H1 (cell line): ENCODE data around the gene NUBPL. TPM values are rescaled to one million over a fixed set of nuclear protein-coding genes. Genes with fewer than 3 reads are reported as not detected.

Experiments used
- CTCF ChIA-PET: fragments of 300-600 bp; sonication (Branson Sonifier 250); formaldehyde crosslinking; loops from one replicate; lab custom pipeline; 2021; ENCODE audit not compliant: partially characterized antibody; lab: Charles Lee
- POLR2A ChIA-PET: fragments of 300-600 bp; sonication (Branson Sonifier 250); formaldehyde crosslinking; loops from one replicate; lab custom pipeline; 2021; ENCODE audit warnings: inconsistent platforms; ENCODE audit not compliant: partially characterized antibody; lab: Charles Lee
- DNase-seq, 2 experiments: peaks; one replicate each; pipeline versions ENCODE4 v3.0.0 to v3.0.0-alpha.2; 2010 to 2022; ENCODE audit warnings: low spot score in 2 of 2, low read depth in 1 of 2, mixed read lengths in 1 of 2
- FAIRE-seq: peaks from 2 replicates; lab custom pipeline; 2011; peaks lifted over from hg19 to GRCh38; lab: Jason Lieb, UNC
- H2AFZ ChIP-seq: 2 replicates; pipeline ENCODE4 v1.8.1; 2012; ENCODE audit warnings: low read length, inconsistent platforms
- H2AK5ac ChIP-seq: 2 replicates; pipeline ENCODE4 v1.6.1; 2013; ENCODE audit warnings: low read depth, low read length
- H2BK120ac ChIP-seq: replicated peaks from 2 replicates; pipeline ENCODE3; 2013; ENCODE audit warnings: low read depth, low read length, inconsistent platforms
- H2BK12ac ChIP-seq: 2 replicates; pipeline ENCODE4 v1.6.1; 2013; ENCODE audit warnings: low read depth, low read length
- H2BK15ac ChIP-seq: 2 replicates; pipeline ENCODE4 v1.6.1; 2013; ENCODE audit warnings: low read length
- H2BK20ac ChIP-seq: 2 replicates; pipeline ENCODE4 v1.6.1; 2013; ENCODE audit warnings: low read length
- H2BK5ac ChIP-seq: 2 replicates; pipeline ENCODE4 v1.6.1; 2013; ENCODE audit warnings: low read depth, low read length
- H3K14ac ChIP-seq: 2 replicates; pipeline ENCODE4 v1.6.1; 2013; ENCODE audit warnings: inconsistent platforms; ENCODE audit not compliant: insufficient read length
- H3K18ac ChIP-seq: 2 replicates; pipeline ENCODE4 v1.6.1; 2013; ENCODE audit warnings: low read length; ENCODE audit errors: extremely low read depth
- H3K23ac ChIP-seq: 2 replicates; pipeline ENCODE4 v1.6.1; 2013; ENCODE audit warnings: inconsistent platforms; ENCODE audit not compliant: insufficient read length
- H3K23me2 ChIP-seq: 2 replicates; pipeline ENCODE4 v1.6.1; 2013; ENCODE audit warnings: low read depth, low read length
- H3K27ac ChIP-seq: 2 replicates; pipeline ENCODE4 v1.6.1; 2011; ENCODE audit warnings: low read depth, low read length, inconsistent platforms
- H3K27me3 ChIP-seq, 4 experiments: replicated peaks in 1 of 4; 1 replicate in 1 of 4; 2 replicates in 3 of 4; pipeline versions ENCODE4 v1.6.1 to v1.8.1; 2011 to 2013; ENCODE audit warnings: low read length in 3 of 4, mild to moderate bottlenecking in 3 of 4, inconsistent platforms in 2 of 4, mixed read lengths in 2 of 4, moderate library complexity in 1 of 4; ENCODE audit not compliant: control insufficient read depth in 3 of 4, insufficient read depth in 3 of 4; ENCODE audit errors: extremely low read depth in 1 of 4
- H3K36me3 ChIP-seq, 4 experiments: 2 replicates each; pipeline versions ENCODE4 v1.6.1 to v1.8.1; 2011 to 2013; ENCODE audit warnings: mild to moderate bottlenecking in 4 of 4, low read length in 3 of 4, moderate library complexity in 2 of 4, control low read depth in 1 of 4, inconsistent platforms in 1 of 4; ENCODE audit not compliant: insufficient read depth in 4 of 4, control insufficient read depth in 2 of 4
- H3K4ac ChIP-seq: replicated peaks from 2 replicates; pipeline ENCODE3; 2013; ENCODE audit warnings: low read length, low read depth, mixed read lengths, inconsistent platforms; ENCODE audit not compliant: insufficient read length
- H3K4me1 ChIP-seq, 4 experiments: replicated peaks in 1 of 4; 1 replicate in 1 of 4; 2 replicates in 3 of 4; pipeline versions ENCODE4 v1.6.1 to v1.8.1; 2011 to 2013; ENCODE audit warnings: low read length in 3 of 4, inconsistent platforms in 2 of 4, mixed read lengths in 1 of 4; ENCODE audit not compliant: insufficient read depth in 4 of 4, control insufficient read depth in 3 of 4
- H3K4me2 ChIP-seq, 2 experiments: 2 replicates each; pipeline versions ENCODE4 v1.6.1 to v1.8.1; 2011 to 2013; ENCODE audit warnings: low read depth in 2 of 2, low read length in 2 of 2, control low read depth in 1 of 2, inconsistent platforms in 1 of 2, mild to moderate bottlenecking in 1 of 2; ENCODE audit not compliant: insufficient read depth in 1 of 2
- H3K4me3 ChIP-seq, 4 experiments: fragments of 200-600, 300-600 bp in 1 of 4; sonication (generic), shearing (Covaris generic), sonication (Bioruptor Twin) in 1 of 4; 2 replicates each; pipeline versions ENCODE4 v1.5.1 to v1.8.1; 2011 to 2016; ENCODE audit warnings: low read length in 4 of 4, low read depth in 3 of 4, control low read depth in 2 of 4, inconsistent platforms in 2 of 4, mild to moderate bottlenecking in 2 of 4, mixed read lengths in 1 of 4, moderate library complexity in 1 of 4; ENCODE audit not compliant: insufficient read depth in 2 of 4; ENCODE audit errors: extremely low read depth in 1 of 4
- H3K56ac ChIP-seq: replicated peaks from 2 replicates; pipeline ENCODE3; 2013; ENCODE audit warnings: low read depth, mild to moderate bottlenecking, mixed read lengths, low read length, inconsistent platforms; ENCODE audit not compliant: insufficient read length
- H3K79me1 ChIP-seq: 2 replicates; pipeline ENCODE4 v1.6.1; 2013; ENCODE audit warnings: low read depth, low read length, control low read depth
- H3K79me2 ChIP-seq, 2 experiments: 2 replicates each; pipeline versions ENCODE4 v1.6.1 to v1.8.1; 2012 to 2013; ENCODE audit warnings: low read length in 2 of 2, mild to moderate bottlenecking in 2 of 2, inconsistent platforms in 1 of 2; ENCODE audit not compliant: insufficient read depth in 2 of 2, control insufficient read depth in 1 of 2
- H3K9ac ChIP-seq, 4 experiments: replicated peaks in 1 of 4; 1 replicate in 1 of 4; 2 replicates in 3 of 4; pipeline versions ENCODE4 v1.6.1 to v1.8.1; 2011 to 2013; ENCODE audit warnings: low read depth in 3 of 4, low read length in 3 of 4, control low read depth in 2 of 4, mild to moderate bottlenecking in 2 of 4, moderate library complexity in 2 of 4, inconsistent platforms in 1 of 4; ENCODE audit errors: extremely low read depth in 1 of 4
- H3K9me3 ChIP-seq, 2 experiments: 2 replicates each; pipeline versions ENCODE4 v1.6.1 to v1.8.1; 2012 to 2013; ENCODE audit warnings: mild to moderate bottlenecking in 2 of 2, moderate library complexity in 2 of 2, control low read depth in 1 of 2, inconsistent platforms in 1 of 2, low read depth in 1 of 2, low read length in 1 of 2, mixed read lengths in 1 of 2; ENCODE audit not compliant: insufficient read depth in 2 of 2
- H4K20me1 ChIP-seq, 2 experiments: replicated peaks in 1 of 2; 2 replicates each; pipeline versions ENCODE3 to v1.8.1; 2011 to 2013; ENCODE audit warnings: inconsistent platforms in 2 of 2, low read length in 2 of 2, mild to moderate bottlenecking in 1 of 2; ENCODE audit not compliant: insufficient read depth in 2 of 2, control insufficient read depth in 1 of 2
- H4K5ac ChIP-seq: 2 replicates; pipeline ENCODE4 v1.6.1; 2013; ENCODE audit warnings: low read length, low read depth, mixed read lengths, inconsistent platforms; ENCODE audit not compliant: insufficient read length
- H4K8ac ChIP-seq: 2 replicates; pipeline ENCODE4 v1.8.0; 2013; ENCODE audit warnings: mild to moderate bottlenecking, moderate library complexity, low read length, inconsistent platforms; ENCODE audit not compliant: insufficient read depth; ENCODE audit errors: extremely low read depth
- H4K91ac ChIP-seq: replicated peaks from 2 replicates; pipeline ENCODE3; 2013; ENCODE audit warnings: low read length, mixed read lengths, inconsistent platforms; ENCODE audit not compliant: insufficient read length
- ATF2 ChIP-seq: IDR thresholded peaks from 2 replicates; pipeline ENCODE4 v1.6.1; 2012; ENCODE audit warnings: low read length, inconsistent platforms
- BACH1 ChIP-seq: IDR thresholded peaks from 2 replicates; pipeline ENCODE4 v1.6.1; 2012; ENCODE audit warnings: low read length, improper control_type of control experiment
- BCL11A ChIP-seq, 2 experiments: IDR thresholded peaks; one replicate each; pipeline ENCODE4 v1.6.1; 2011; ENCODE audit warnings: low read depth in 2 of 2, low read length in 2 of 2, mild to moderate bottlenecking in 2 of 2
- CBX5 ChIP-seq: fragments of 300-800, 300-1000 bp; sonication (generic); IDR thresholded peaks from 2 replicates; pipeline ENCODE4 v1.7.1; 2016; ENCODE audit warnings: antibody characterized with exemption, low read length, low read depth
- CHD1 ChIP-seq: IDR thresholded peaks from 2 replicates; pipeline ENCODE4 v1.6.1; 2012; ENCODE audit warnings: low read depth, low read length, improper control_type of control experiment
- CHD2 ChIP-seq: IDR thresholded peaks from 2 replicates; pipeline ENCODE4 v1.6.1; 2012; ENCODE audit warnings: low read length, improper control_type of control experiment
- CREB1 ChIP-seq: IDR thresholded peaks from 2 replicates; pipeline ENCODE4 v1.6.1; 2012; ENCODE audit warnings: inconsistent platforms
- EZH2 ChIP-seq: fragments of 200-600 bp; sonication (generic); IDR thresholded peaks from 2 replicates; pipeline ENCODE4 v1.7.1; 2012; ENCODE audit warnings: low read depth, mild to moderate bottlenecking, moderate library complexity, low read length, inconsistent platforms; ENCODE audit not compliant: severe bottlenecking
- HDAC6 ChIP-seq: IDR thresholded peaks from one replicate; pipeline ENCODE4 v1.7.1; 2012; ENCODE audit warnings: low read depth, mild to moderate bottlenecking, inconsistent platforms, low read length, moderate library complexity
- POLR2AphosphoS5 ChIP-seq: IDR thresholded peaks from 2 replicates; pipeline ENCODE4 v1.6.1; 2011; ENCODE audit warnings: low read depth, low read length
- RFX5 ChIP-seq: IDR thresholded peaks from 2 replicates; pipeline ENCODE4 v1.6.1; 2011; ENCODE audit warnings: low read depth, low read length, improper control_type of control experiment, borderline replicate concordance
- RNF2 ChIP-seq: fragments of 200-900, 300-1000 bp; sonication (generic); IDR thresholded peaks from 2 replicates; pipeline ENCODE4 v1.7.1; 2016; ENCODE audit warnings: borderline replicate concordance, low read depth, mild to moderate bottlenecking, antibody characterized with exemption, low read length; ENCODE audit not compliant: poor library complexity, severe bottlenecking; ENCODE audit errors: missing control alignments
- SIX5 ChIP-seq: IDR thresholded peaks from 2 replicates; pipeline ENCODE4 v1.6.1; 2011; ENCODE audit warnings: mild to moderate bottlenecking, low read depth, low read length
- WGBS, 2 experiments: shearing (Covaris generic) in 1 of 2; methylation state at CpG; one replicate each; pipeline versions ENCODE4 v1.1.6 to v1.1.7; 2013 to 2015; ENCODE audit warnings: low lambda C conversion rate in 2 of 2, mixed read lengths in 2 of 2, inconsistent platforms in 1 of 2, low coverage in 1 of 2, missing lambda C conversion rate in 1 of 2; ENCODE audit not compliant: insufficient replicate concordance in 2 of 2, insufficient coverage in 1 of 2, insufficient read length in 1 of 2; ENCODE audit errors: extremely low coverage in 1 of 2, missing lambda C conversion rate in 1 of 2; 5-methylcytosine and 5-hydroxymethylcytosine counted together
- polyA plus RNA-seq, 7 experiments: library from polyadenylated mRNA; depleted of rRNA in 3 of 7; stranded (reverse) in 5 of 7; unstranded in 2 of 7; fragments of >200 nt in 5 of 7; fragments of 200-250 nt in 2 of 7; gene quantifications; 1 replicate in 5 of 7; 2 replicates in 1 of 7; 4 replicates in 1 of 7; pipeline versions ENCODE4 v1.2.1 to v1.2.3, GENCODE V29; 2011 to 2013; ENCODE audit warnings: missing spikeins in 2 of 7, mixed read lengths in 2 of 7
- total RNA-seq: library from RNA; stranded (reverse); fragmentation: NEBNext Ultra II Directional; extraction: Animal tissue kit (Norgen Biotek cat#: 25700); gene quantifications from 2 replicates; pipeline ENCODE4 v1.2.1, GENCODE V29; 2021

NUBPL gene
- total and polyA plus RNA-seq, 2 of the 8 experiments (the other 6 are each of a cell fraction or from before 2014, with no cell fraction given): 1.6 to 6.8 TPM

GRCh38 chr14:31687726-31688125 lies 126.5 kb downstream of the NUBPL start:
- Histone ChIP-seq H3K4me3 (no peak overlapping the region), H3K18ac (no peak overlapping the region), H3K56ac (no peak overlapping the region), H4K8ac (no peak overlapping the region), H3K4ac (no peak overlapping the region), H4K5ac (no peak overlapping the region), H3K23ac (no peak overlapping the region), H3K27me3 (no peaks in the 10 kb centered on the region), H2BK120ac (no peak overlapping the region), H2BK5ac (no peak overlapping the region), H4K91ac (no peak overlapping the region), H2AFZ (no peak overlapping the region), H3K79me1 (no peaks in the 10 kb centered on the region; the same call in 1 of the 2 replicates), H2BK15ac (no peak overlapping the region), H3K79me2 (no peaks in the 10 kb centered on the region), H2AK5ac (no peak overlapping the region), H3K9ac (no peak overlapping the region), H3K14ac (no peak overlapping the region), H4K20me1 (no peaks in the 10 kb centered on the region), H3K27ac (no peak overlapping the region), H3K4me2 (no peak overlapping the region), H3K23me2 (no peaks in the 10 kb centered on the region), H3K4me1 (no peaks in the 10 kb centered on the region), H3K36me3 (no peaks in the 10 kb centered on the region), H3K9me3 (peaks cover 0 to 8% of the 10 kb centered on the region in 2 experiments; a peak in 3 of 4 replicates), H2BK20ac (no peak overlapping the region), H2BK12ac (no peak overlapping the region)
- no peak for FAIRE-seq
- WGBS, 2 experiments: 76% methylated on average over 1 of the region's 1 CpG; no CpG with 5 or more reads in 1 of the 2 experiments
- no peak for DNase-seq
- CTCF ChIA-PET: interaction anchor here (1.0 kb wide), 1 partner anchor 170 kb away, joined by 4 read pairs; no protein-coding TSS in a partner anchor
- POLR2A ChIA-PET: no interaction called here
- TF ChIP-seq BCL11A (IDR thresholded peaks at IDR 0.05; ENCODE audit: low read depth in 2 of 2, low read length in 2 of 2) (no peak), EZH2 (no peak), POLR2AphosphoS5 (no peak), ATF2 (no peak), BACH1 (no peak), RNF2 (no peak), RFX5 (no peak), CREB1 (no peak), CHD1 (no peak), SIX5 (no peak), CBX5 (no peak), CHD2 (no peak), HDAC6 (no peak)
